Karpas-422 (cell line): ENCODE data around the gene GPR155. TPM values are rescaled to one million over a fixed set of nuclear protein-coding genes. Genes with fewer than 3 reads are reported as not detected.

Source experiments
- DNase-seq: peaks from one replicate; pipeline ENCODE4 v3.0.0-alpha.2; 2015
- H2AFZ ChIP-seq: fragments of 200-600 bp; sonication (generic); 2 replicates; pipeline ENCODE4 v1.6.1; 2014; ENCODE audit warnings: antibody characterized with exemption, low read length, mixed read lengths
- H3K27ac ChIP-seq: fragments of 200-600 bp; sonication (generic); 2 replicates; pipeline ENCODE4 v1.5.1; 2014; ENCODE audit warnings: mild to moderate bottlenecking, low read length, moderate library complexity
- H3K27me3 ChIP-seq: fragments of 200-600 bp; sonication (generic); 2 replicates; pipeline ENCODE4 v1.6.1; 2014; ENCODE audit warnings: low read length, mixed read lengths
- H3K36me3 ChIP-seq: fragments of 200-600 bp; sonication (generic); 2 replicates; pipeline ENCODE4 v1.6.1; 2014; ENCODE audit warnings: low read length, mixed read lengths; ENCODE audit not compliant: insufficient read depth
- H3K4me1 ChIP-seq: fragments of 200-600 bp; sonication (generic); 2 replicates; pipeline ENCODE4 v1.6.1; 2014; ENCODE audit warnings: mild to moderate bottlenecking, low read length, mixed read lengths
- H3K4me2 ChIP-seq: fragments of 200-600 bp; sonication (generic); 2 replicates; pipeline ENCODE4 v1.6.1; 2014; ENCODE audit warnings: low read length, low read depth, mild to moderate bottlenecking; ENCODE audit not compliant: poor library complexity, severe bottlenecking
- H3K4me3 ChIP-seq: fragments of 200-600 bp; sonication (generic); 2 replicates; pipeline ENCODE4 v1.5.1; 2014; ENCODE audit warnings: mild to moderate bottlenecking, antibody characterized with exemption, low read length, mixed read lengths
- H3K79me2 ChIP-seq: fragments of 200-600 bp; sonication (generic); 2 replicates; pipeline ENCODE4 v1.6.1; 2014; ENCODE audit warnings: mild to moderate bottlenecking, low read length, mixed read lengths
- H3K9ac ChIP-seq: fragments of 200-600 bp; sonication (generic); 2 replicates; pipeline ENCODE4 v1.6.0; 2014; ENCODE audit warnings: low read length
- H3K9me2 ChIP-seq: fragments of 200-600 bp; sonication (generic), shearing (Covaris generic); replicated peaks from 2 replicates; pipeline ENCODE4 v1.6.0; 2014; ENCODE audit warnings: mild to moderate bottlenecking, low read length, moderate library complexity; ENCODE audit not compliant: insufficient read depth
- H3K9me3 ChIP-seq: fragments of 300-700, 200-600 bp; sonication (generic); 2 replicates; pipeline ENCODE4 v1.6.1; 2014; ENCODE audit warnings: low read length, mixed read lengths
- H4K20me1 ChIP-seq: fragments of 200-600 bp; sonication (generic); 2 replicates; pipeline ENCODE4 v1.6.1; 2014; ENCODE audit warnings: mild to moderate bottlenecking, antibody characterized with exemption, low read length, low read depth; ENCODE audit not compliant: insufficient read depth
- total RNA-seq: library from RNA; depleted of rRNA; stranded (reverse); fragments of >200 nt; shearing (Covaris generic); gene quantifications from 2 replicates; pipeline ENCODE4 v1.2.3, GENCODE V29; 2014; ENCODE audit warnings: low replicate concordance

Gene GPR155
- total RNA-seq, 1 experiment from 2014 or later: 1.0 TPM

- Histone ChIP-seq H3K9me3 (no peaks in the 10 kb centered on the region), H3K27me3 (no peaks in the 10 kb centered on the region), H3K36me3 (no peaks in the 10 kb centered on the region), H3K4me3 (no peak overlapping the region), H3K4me2 (no peak overlapping the region), H3K9me2 (no peaks in the 10 kb centered on the region), H4K20me1 (no peaks in the 10 kb centered on the region), H3K4me1 (no peaks in the 10 kb centered on the region), H3K9ac (no peak overlapping the region), H3K27ac (no peak overlapping the region), H2AFZ (no peak overlapping the region), H3K79me2 (no peaks in the 10 kb centered on the region)
- no peak for DNase-seq
Observed at GRCh38 chr2:174454566-174454965, 32.3 kb downstream of the GPR155 start.

GRCh38 chr2:174450021-174450816 lies 36.6 kb downstream of the GPR155 start:
- Histone ChIP-seq H3K79me2 (no peaks in the 10 kb centered on the region), H3K36me3 (no peaks in the 10 kb centered on the region), H3K9me2 (no peaks in the 10 kb centered on the region), H3K9ac (no peak overlapping the region), H3K27me3 (no peaks in the 10 kb centered on the region), H3K9me3 (no peaks in the 10 kb centered on the region), H4K20me1 (no peaks in the 10 kb centered on the region), H3K27ac (no peak overlapping the region), H3K4me2 (no peak overlapping the region), H3K4me3 (no peak overlapping the region), H2AFZ (no peak overlapping the region), H3K4me1 (no peaks in the 10 kb centered on the region)
- DNase-seq: no peak

GRCh38 chr2:174449033-174449432 lies 37.8 kb downstream of the GPR155 start:
- no peaks in the 10 kb centered on the region for H3K4me1 ChIP-seq

GRCh38 chr2:174446531-174446930 lies 40.3 kb downstream of the GPR155 start:
- Histone ChIP-seq H3K9ac (no peak overlapping the region), H2AFZ (no peak overlapping the region), H3K27ac (no peak overlapping the region), H3K79me2 (no peaks in the 10 kb centered on the region), H3K4me3 (no peak overlapping the region), H3K27me3 (no peaks in the 10 kb centered on the region), H3K36me3 (no peaks in the 10 kb centered on the region), H3K4me1 (no peaks in the 10 kb centered on the region), H4K20me1 (no peaks in the 10 kb centered on the region), H3K4me2 (no peak overlapping the region), H3K9me2 (no peaks in the 10 kb centered on the region), H3K9me3 (no peaks in the 10 kb centered on the region)
- DNase-seq: no peak

More at GRCh38 chr2:174449033-174449432, 37.8 kb downstream of the GPR155 start:
- no peaks in the 10 kb centered on the region for H3K36me3 ChIP-seq
- H3K9me2 ChIP-seq: no peaks in the 10 kb centered on the region
- no peak overlapping the region for H3K4me3 ChIP-seq
- H3K27ac ChIP-seq: no peak overlapping the region
- no peaks in the 10 kb centered on the region for H3K27me3 ChIP-seq
- no peaks in the 10 kb centered on the region for H4K20me1 ChIP-seq
- H3K4me2 ChIP-seq: no peak overlapping the region
- H3K79me2 ChIP-seq: no peaks in the 10 kb centered on the region
- no peak overlapping the region for H3K9ac ChIP-seq
- DNase-seq: no peak
- H2AFZ ChIP-seq: no peak overlapping the region
- H3K9me3 ChIP-seq: no peaks in the 10 kb centered on the region

GRCh38 chr2:174445248-174445647 lies 41.6 kb downstream of the GPR155 start:
- no peak overlapping the region for H3K4me2 ChIP-seq
- H3K36me3 ChIP-seq: no peaks in the 10 kb centered on the region
- H3K4me1 ChIP-seq: no peaks in the 10 kb centered on the region

GRCh38 chr2:174444761-174445160 lies 42.1 kb downstream of the GPR155 start:
- no peak overlapping the region for H3K4me3 ChIP-seq

More at GRCh38 chr2:174445248-174445647, 41.6 kb downstream of the GPR155 start:
- no peaks in the 10 kb centered on the region for H3K27me3 ChIP-seq
- H4K20me1 ChIP-seq: no peaks in the 10 kb centered on the region
- no peak for DNase-seq
- no peak overlapping the region for H3K27ac ChIP-seq
- H3K4me3 ChIP-seq: no peak overlapping the region
- H3K79me2 ChIP-seq: no peaks in the 10 kb centered on the region
- H2AFZ ChIP-seq: no peak overlapping the region
- H3K9me2 ChIP-seq: no peaks in the 10 kb centered on the region
- no peak overlapping the region for H3K9ac ChIP-seq
- no peaks in the 10 kb centered on the region for H3K9me3 ChIP-seq

GRCh38 chr2:174442546-174443510 lies 44.0 kb downstream of the GPR155 start:
- Histone ChIP-seq H2AFZ (no peak overlapping the region), H3K4me1 (no peaks in the 10 kb centered on the region), H3K27me3 (no peaks in the 10 kb centered on the region), H3K9me2 (no peaks in the 10 kb centered on the region), H3K36me3 (no peaks in the 10 kb centered on the region), H3K27ac (no peak overlapping the region), H3K4me2 (no peak overlapping the region), H3K79me2 (no peaks in the 10 kb centered on the region), H3K9ac (no peak overlapping the region), H3K4me3 (no peak overlapping the region), H3K9me3 (no peaks in the 10 kb centered on the region), H4K20me1 (no peaks in the 10 kb centered on the region)
- no peak for DNase-seq

More at GRCh38 chr2:174444761-174445160, 42.1 kb downstream of the GPR155 start:
- Histone ChIP-seq H3K36me3 (no peaks in the 10 kb centered on the region), H3K9ac (no peak overlapping the region), H3K79me2 (no peaks in the 10 kb centered on the region), H3K27me3 (no peaks in the 10 kb centered on the region), H4K20me1 (no peaks in the 10 kb centered on the region), H3K4me1 (no peaks in the 10 kb centered on the region), H2AFZ (no peak overlapping the region), H3K4me2 (no peak overlapping the region), H3K9me3 (no peaks in the 10 kb centered on the region), H3K27ac (no peak overlapping the region), H3K9me2 (no peaks in the 10 kb centered on the region)
- DNase-seq: no peak

- no peak for DNase-seq
- Histone ChIP-seq H3K4me1 (no peaks in the 10 kb centered on the region), H2AFZ (no peak overlapping the region), H3K4me2 (no peak overlapping the region), H3K36me3 (no peaks in the 10 kb centered on the region), H4K20me1 (no peaks in the 10 kb centered on the region), H3K27ac (no peak overlapping the region), H3K27me3 (no peaks in the 10 kb centered on the region), H3K9ac (no peak overlapping the region), H3K9me3 (no peaks in the 10 kb centered on the region), H3K9me2 (no peaks in the 10 kb centered on the region), H3K4me3 (no peak overlapping the region), H3K79me2 (no peaks in the 10 kb centered on the region)
Observed at GRCh38 chr2:174439950-174440349, 46.9 kb downstream of the GPR155 start.
